Right atrium auricular region (tissue), 2 donors: Measurements from ENCODE around the gene SLC12A5. TPM values are rescaled to one million over a fixed set of nuclear protein-coding genes. Genes with fewer than 3 reads are reported as not detected.

Experiments
- DNase-seq: peaks from one replicate; pipeline ENCODE4 v3.0.0-alpha.2; 2019; ENCODE audit warnings: low spot score
- H3K27ac ChIP-seq, 2 donors: fragments of 200-600 bp; sonication (generic); 1 replicate in 1 of 2; 2 replicates in 1 of 2; pipeline ENCODE4 v1.5.1; 2016 to 2019
- H3K27me3 ChIP-seq, 2 donors: fragments of 200-600 bp; sonication (generic); one replicate each; pipeline versions ENCODE4 v1.5.1 to v1.6.0; 2017 to 2019
- H3K36me3 ChIP-seq: fragments of 200-600 bp; sonication (generic); one replicate; pipeline ENCODE4 v1.5.1; 2016
- H3K4me1 ChIP-seq, 2 donors: fragments of 200-600 bp; sonication (generic); one replicate each; pipeline versions ENCODE4 v1.5.1 to v1.6.0; 2017 to 2019
- H3K4me3 ChIP-seq, 2 donors: fragments of 200-600 bp; sonication (generic); 1 replicate in 1 of 2; 2 replicates in 1 of 2; pipeline ENCODE4 v1.5.1; 2017 to 2019; ENCODE audit warnings: mild to moderate bottlenecking in 1 of 2, moderate library complexity in 1 of 2
- H3K9me3 ChIP-seq, 2 donors: fragments of 200-600 bp; sonication (generic); one replicate each; pipeline ENCODE4 v1.5.1; 2019
- total RNA-seq, 2 donors: library from RNA; depleted of rRNA; stranded (reverse); fragments of >200 nt; gene quantifications; one replicate each; pipeline ENCODE4 v1.1.0, GENCODE V29; 2016
- TF ChIP-seq, protein P1 (sequence below), 2 donors: fragments of 200-600 bp; sonication (generic); IDR thresholded peaks; one replicate each; pipeline ENCODE4 v1.5.1; 2019; ENCODE audit warnings: antibody characterized with exemption in 2 of 2

The SLC12A5 gene
- total RNA-seq, 2 donors from 2014 or later, result not detected

DNA sequence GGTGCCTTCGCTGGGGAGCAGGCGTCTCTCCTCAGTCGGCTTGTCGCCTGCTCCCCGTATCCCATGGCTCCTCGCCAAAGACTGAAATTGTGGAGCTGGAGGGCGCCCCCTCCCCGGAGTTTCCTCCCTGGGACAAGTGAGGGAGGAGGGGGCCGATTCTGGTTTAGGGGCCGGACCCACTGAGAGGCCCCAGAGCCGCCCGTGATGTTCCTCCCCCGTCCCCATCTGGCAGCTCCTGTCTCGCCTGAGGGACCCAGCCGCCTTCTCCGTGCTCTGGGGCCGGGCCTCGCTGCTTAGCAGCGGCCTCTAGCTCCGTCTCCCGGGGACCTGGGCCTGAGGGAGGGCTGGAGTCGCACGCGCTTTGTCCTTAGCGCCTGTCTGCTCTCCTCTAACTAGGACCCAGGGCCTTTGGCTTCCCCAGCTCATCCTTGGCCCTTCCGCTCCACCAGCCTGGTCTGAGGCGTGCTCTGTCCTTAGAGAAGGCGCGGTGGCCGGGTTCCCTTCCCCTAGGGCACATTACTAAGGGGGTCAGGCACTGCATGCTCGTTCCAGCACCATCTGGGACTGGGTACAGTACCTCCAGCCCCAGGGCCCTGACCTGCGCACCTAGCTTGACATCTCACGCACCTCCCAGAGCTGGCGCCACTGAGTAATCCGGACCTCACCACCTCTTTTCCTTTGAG, 29.7 kb downstream of the SLC12A5 start:
- Histone ChIP-seq H3K27ac (no peak overlapping the region), H3K4me3 (peak overlapping the region in 1 of 2 donors; percentile 32), H3K27me3 (no peaks in the 10 kb centered on the region), H3K36me3 (peaks cover 36% of the 10 kb centered on the region), H3K9me3 (no peaks in the 10 kb centered on the region), H3K4me1 (peaks cover 3 to 39% of the 10 kb centered on the region in 2 donors)
- TF ChIP-seq, protein P1, sequence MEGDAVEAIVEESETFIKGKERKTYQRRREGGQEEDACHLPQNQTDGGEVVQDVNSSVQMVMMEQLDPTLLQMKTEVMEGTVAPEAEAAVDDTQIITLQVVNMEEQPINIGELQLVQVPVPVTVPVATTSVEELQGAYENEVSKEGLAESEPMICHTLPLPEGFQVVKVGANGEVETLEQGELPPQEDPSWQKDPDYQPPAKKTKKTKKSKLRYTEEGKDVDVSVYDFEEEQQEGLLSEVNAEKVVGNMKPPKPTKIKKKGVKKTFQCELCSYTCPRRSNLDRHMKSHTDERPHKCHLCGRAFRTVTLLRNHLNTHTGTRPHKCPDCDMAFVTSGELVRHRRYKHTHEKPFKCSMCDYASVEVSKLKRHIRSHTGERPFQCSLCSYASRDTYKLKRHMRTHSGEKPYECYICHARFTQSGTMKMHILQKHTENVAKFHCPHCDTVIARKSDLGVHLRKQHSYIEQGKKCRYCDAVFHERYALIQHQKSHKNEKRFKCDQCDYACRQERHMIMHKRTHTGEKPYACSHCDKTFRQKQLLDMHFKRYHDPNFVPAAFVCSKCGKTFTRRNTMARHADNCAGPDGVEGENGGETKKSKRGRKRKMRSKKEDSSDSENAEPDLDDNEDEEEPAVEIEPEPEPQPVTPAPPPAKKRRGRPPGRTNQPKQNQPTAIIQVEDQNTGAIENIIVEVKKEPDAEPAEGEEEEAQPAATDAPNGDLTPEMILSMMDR (IDR thresholded peaks at IDR 0.05), result no peak
- DNase-seq, result peak; percentile 54

DNA sequence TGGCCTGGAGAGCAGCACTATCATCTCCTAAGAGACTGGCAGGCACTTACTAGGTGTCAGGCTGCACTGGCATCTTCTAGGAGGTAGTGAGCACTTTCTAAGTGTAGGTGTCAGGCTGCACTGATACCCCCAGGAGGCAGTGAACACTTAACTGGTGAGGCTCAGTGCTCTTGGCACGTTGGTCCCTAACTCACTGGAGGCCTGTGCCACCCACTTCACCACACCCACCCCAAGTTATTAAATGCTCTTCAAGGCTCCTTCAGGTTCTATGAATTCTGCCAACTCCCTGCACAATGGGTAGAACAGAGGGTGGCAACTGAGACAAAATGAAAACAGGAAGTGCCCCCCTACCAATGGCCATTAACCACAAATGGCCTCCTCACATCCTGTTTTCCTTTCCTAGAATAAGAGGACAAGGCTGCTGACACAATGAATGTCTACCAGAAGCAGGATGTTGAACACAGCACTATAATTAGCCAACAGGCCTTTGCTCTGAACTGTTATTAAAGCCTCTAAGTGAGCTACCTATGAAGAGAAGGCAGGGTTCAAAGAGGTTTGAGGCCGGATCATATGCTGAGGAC, 31.4 kb downstream of the SLC12A5 start:
- Histone ChIP-seq H3K27ac (no peak overlapping the region), H3K36me3 (peaks cover 53% of the 10 kb centered on the region)
- TF ChIP-seq, protein P1 (IDR thresholded peaks at IDR 0.05), result no peak

DNA sequence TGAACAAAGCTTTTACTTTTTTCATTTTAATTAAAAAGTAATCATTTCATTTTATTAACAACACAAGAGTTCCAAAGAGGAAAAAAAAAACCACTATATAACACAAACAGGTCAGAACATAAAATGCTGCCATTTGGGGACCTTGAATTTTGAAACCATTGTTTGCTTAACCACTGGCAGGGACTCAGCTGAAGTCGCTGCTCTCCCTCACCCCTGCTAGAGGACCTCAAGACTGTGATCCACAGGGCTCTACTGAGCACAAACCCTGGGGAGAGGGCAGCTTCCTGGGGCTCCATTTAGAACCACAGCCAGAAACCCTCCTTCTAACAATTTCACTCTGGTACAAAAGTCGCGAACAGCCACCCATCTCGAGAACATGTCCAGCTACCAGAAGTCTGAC, 32.0 kb downstream of the SLC12A5 start:
- H3K4me1 ChIP-seq, result peaks cover 3 to 39% of the 10 kb centered on the region in 2 donors
- TF ChIP-seq, protein P1 (IDR thresholded peaks at IDR 0.05), result no peak

More for the DNA sequence above, 31.4 kb downstream of the SLC12A5 start:
- Histone ChIP-seq H3K9me3 (no peaks in the 10 kb centered on the region), H3K4me1 (peaks cover 3 to 39% of the 10 kb centered on the region in 2 donors), H3K4me3 (no peak overlapping the region), H3K27me3 (no peaks in the 10 kb centered on the region)
- no peak for DNase-seq

GRCh38 chr20:46062151-46062550, 33.1 kb downstream of the SLC12A5 start:
- no peaks in the 10 kb centered on the region for H3K27me3 ChIP-seq
- peaks cover 3 to 39% of the 10 kb centered on the region in 2 donors for H3K4me1 ChIP-seq
- TF ChIP-seq, protein P1 (IDR thresholded peaks at IDR 0.05), result no peak
- no peak overlapping the region for H3K4me3 ChIP-seq
- peaks cover 70% of the 10 kb centered on the region for H3K36me3 ChIP-seq
- no peak overlapping the region for H3K27ac ChIP-seq
- H3K9me3 ChIP-seq, result no peaks in the 10 kb centered on the region
- DNase-seq, result no peak

More for the DNA sequence above, 32.0 kb downstream of the SLC12A5 start:
- H3K27me3 ChIP-seq, result no peaks in the 10 kb centered on the region
- H3K36me3 ChIP-seq, result peaks cover 59% of the 10 kb centered on the region
- no peak overlapping the region for H3K4me3 ChIP-seq
- H3K27ac ChIP-seq, result no peak overlapping the region
- no peak for DNase-seq
- no peaks in the 10 kb centered on the region for H3K9me3 ChIP-seq

DNA sequence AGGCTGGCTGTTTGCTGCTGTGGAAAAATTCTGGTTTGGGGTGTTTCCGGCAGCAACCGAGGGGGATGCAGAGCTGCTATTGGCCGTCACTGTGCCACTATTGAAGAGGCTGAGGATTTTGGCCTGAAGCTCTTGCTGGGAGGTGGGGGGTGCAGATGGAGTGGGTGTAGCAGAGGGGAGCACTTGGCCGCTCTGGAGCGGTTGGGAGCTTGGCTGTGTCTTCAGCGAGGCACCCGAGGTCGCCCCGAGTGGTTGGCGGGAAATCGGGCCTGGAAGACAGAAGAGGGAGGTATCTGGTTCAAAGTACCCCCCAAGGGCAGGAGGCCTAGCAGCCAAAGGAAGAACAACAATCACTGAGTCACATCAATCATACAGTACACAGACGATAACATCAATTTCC, 33.6 kb downstream of the SLC12A5 start:
- H3K36me3 ChIP-seq, result peaks cover 75% of the 10 kb centered on the region
- H3K27ac ChIP-seq, result no peak overlapping the region
- TF ChIP-seq, protein P1 (IDR thresholded peaks at IDR 0.05), result no peak
- no peak for DNase-seq
- no peak overlapping the region for H3K4me3 ChIP-seq
- no peaks in the 10 kb centered on the region for H3K27me3 ChIP-seq
- peaks cover 3 to 35% of the 10 kb centered on the region in 2 donors for H3K4me1 ChIP-seq
- no peaks in the 10 kb centered on the region for H3K9me3 ChIP-seq
